GM12891 (cell line): ENCODE results near the gene MPHOSPH9.

Experiments
- DNase-seq: peaks from one replicate; pipeline ENCODE4 v3.0.0; 2011; ENCODE audit warnings: low spot score; ENCODE audit not compliant: insufficient read length
- FAIRE-seq: peaks from 2 replicates; lab custom pipeline; 2011; peaks lifted over from hg19 to GRCh38; lab: Jason Lieb, UNC
- PAX5 ChIP-seq: IDR thresholded peaks from 2 replicates; pipeline ENCODE4 v1.6.1; 2011; ENCODE audit warnings: low read length, moderate library complexity, mild to moderate bottlenecking; ENCODE audit not compliant: insufficient read depth, severe bottlenecking
- POLR2A ChIP-seq: IDR thresholded peaks from 2 replicates; pipeline ENCODE4 v1.6.1; 2011; ENCODE audit warnings: low read depth, low read length, control low read depth
- POLR2AphosphoS5 ChIP-seq: IDR thresholded peaks from 2 replicates; pipeline ENCODE4 v1.6.1; 2011; ENCODE audit warnings: low read depth, low read length, control low read depth
- POU2F2 ChIP-seq: IDR thresholded peaks from 2 replicates; pipeline ENCODE4 v1.6.1; 2011; ENCODE audit warnings: low read depth, mild to moderate bottlenecking, control low read depth, low read length, moderate library complexity
- SPI1 ChIP-seq: IDR thresholded peaks from 2 replicates; pipeline ENCODE4 v1.6.1; 2011; ENCODE audit warnings: low read depth, low read length, control low read depth
- TAF1 ChIP-seq: IDR thresholded peaks from 2 replicates; pipeline ENCODE4 v1.6.1; 2011; ENCODE audit warnings: low read depth, low read length, control low read depth

MPHOSPH9 gene

GRCh38 chr12:123150275-123150743 lies 82.6 kb downstream of the MPHOSPH9 start:
- FAIRE-seq, result no peak
- no peak for TF ChIP-seq PAX5
- DNase-seq, result peak; percentile 56

- DNase-seq (no peak), FAIRE-seq (no peak)
- TF ChIP-seq SPI1 (no peak), TAF1 (no peak), POU2F2 (no peak), POLR2A (no peak), POLR2AphosphoS5 (no peak), PAX5 (no peak)
These were observed 83.3 kb downstream of the MPHOSPH9 start for GRCh38 chr12:123149501-123150274.

GRCh38 chr12:123149088-123149487 lies 83.9 kb downstream of the MPHOSPH9 start:
- no peak for TF ChIP-seq POLR2AphosphoS5
- DNase-seq (no peak), FAIRE-seq (no peak)

- no peak for DNase-seq
- no peak for FAIRE-seq
- TF ChIP-seq POLR2AphosphoS5, result no peak
- TF ChIP-seq TAF1, result no peak
- no peak for TF ChIP-seq POU2F2
- no peak for TF ChIP-seq PAX5
- TF ChIP-seq SPI1, result no peak
- no peak for TF ChIP-seq POLR2A
These were observed 84.3 kb downstream of the MPHOSPH9 start for GRCh38 chr12:123148655-123149054.

GRCh38 chr12:123148223-123148622 lies 84.7 kb downstream of the MPHOSPH9 start:
- FAIRE-seq, result no peak
- DNase-seq, result no peak
- TF ChIP-seq POLR2AphosphoS5 (no peak), PAX5 (no peak)

- TF ChIP-seq PAX5, result no peak
- no peak for TF ChIP-seq POU2F2
- TF ChIP-seq POLR2A, result no peak
- FAIRE-seq (no peak), DNase-seq (no peak)
These were observed 87.7 kb downstream of the MPHOSPH9 start for GRCh38 chr12:123145211-123145610.

GRCh38 chr12:123143736-123144461 lies 89.0 kb downstream of the MPHOSPH9 start:
- FAIRE-seq (no peak), DNase-seq (no peak)
- TF ChIP-seq SPI1, result no peak
- no peak for TF ChIP-seq POLR2A
- TF ChIP-seq POU2F2, result no peak
- TF ChIP-seq POLR2AphosphoS5, result no peak
- TF ChIP-seq TAF1, result no peak
- no peak for TF ChIP-seq PAX5

GRCh38 chr12:123142921-123143735 lies 89.8 kb downstream of the MPHOSPH9 start:
- no peak for FAIRE-seq
- no peak for DNase-seq
- TF ChIP-seq POU2F2 (no peak), PAX5 (no peak), POLR2A (no peak), SPI1 (no peak), POLR2AphosphoS5 (no peak), TAF1 (no peak)

GRCh38 chr12:123142518-123142840 lies 90.5 kb downstream of the MPHOSPH9 start:
- TF ChIP-seq POU2F2 (no peak), POLR2A (no peak), SPI1 (no peak), TAF1 (no peak), PAX5 (no peak), POLR2AphosphoS5 (no peak)
- FAIRE-seq, result no peak
- DNase-seq, result no peak
